KBM-7 (cell line): Measurements from ENCODE around the gene PPM1N.

ENCODE experiments used
- DNase-seq: peaks from one replicate; pipeline ENCODE4 v3.0.0-alpha.2; 2015
- in situ Hi-C: fragments of 300-500 bp; cut with MboI; formaldehyde crosslinking; loops from 2 replicates; pipeline ENCODE4 v1.14.3; 2020; ENCODE audit warnings: low sequenced_read_pairs, low pct_unique_long_range_greater_than_20kb, mixed read lengths

The PPM1N gene

DNA sequence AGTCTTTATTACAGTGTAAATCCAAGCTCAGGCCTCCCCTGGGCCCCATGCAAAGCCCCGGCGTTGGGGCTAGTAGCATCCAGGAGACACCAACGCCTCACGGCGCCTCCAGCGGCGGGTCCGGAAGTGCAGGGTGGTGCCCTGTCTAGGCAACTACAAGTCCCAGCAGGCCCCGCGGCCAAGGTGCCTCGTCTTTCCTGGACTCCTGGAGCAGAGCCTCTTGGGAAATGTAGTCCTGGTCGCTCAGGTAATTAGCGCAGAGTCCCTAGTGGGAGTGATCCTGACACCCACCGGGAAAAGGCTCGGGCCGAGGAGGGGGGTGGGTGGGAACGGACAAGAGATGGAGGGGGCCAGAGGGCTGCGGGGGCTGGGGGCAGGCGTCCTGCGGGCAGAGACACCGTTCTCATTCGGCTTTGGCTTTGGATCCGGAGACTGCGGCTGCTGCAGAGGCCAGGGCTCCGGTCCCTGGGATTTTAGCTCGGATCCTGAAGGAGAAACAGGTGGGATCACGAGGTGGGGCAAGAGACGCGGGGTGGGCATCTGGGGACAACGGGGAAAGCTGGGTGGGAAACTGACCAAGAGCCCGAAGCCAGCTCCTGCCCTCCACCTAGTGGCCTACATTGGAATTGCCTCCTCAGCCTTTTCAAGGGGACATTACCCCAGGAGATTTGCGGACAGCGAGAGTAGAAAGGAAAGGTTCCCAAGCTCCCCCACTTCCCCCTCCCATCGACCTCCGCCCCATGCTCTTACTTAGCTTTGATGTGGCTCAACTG is 12.8 kb upstream of the PPM1N start:
- DNase-seq: peak; percentile 94
- in situ Hi-C loops: no loop called here

DNA sequence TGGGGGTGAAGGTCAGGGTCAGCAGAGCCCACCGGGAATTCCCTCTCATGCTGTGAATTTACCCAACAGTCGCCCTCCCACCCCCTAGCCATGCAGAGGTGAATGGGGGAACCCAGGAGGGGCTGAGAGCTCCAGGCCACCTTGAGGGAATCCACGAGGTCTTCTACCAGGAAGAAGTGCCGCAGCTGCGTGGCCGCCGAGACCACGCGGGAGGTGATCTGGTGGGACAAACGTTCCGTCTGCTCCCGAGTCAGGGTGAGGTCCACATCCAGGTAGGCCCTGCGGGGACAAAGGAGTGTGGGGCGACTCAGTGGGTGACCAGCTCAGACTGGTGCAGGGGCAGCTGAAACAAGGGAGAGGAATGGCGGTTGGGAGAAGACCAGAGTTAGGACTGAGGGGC is 9.5 kb upstream of the PPM1N start:
- in situ Hi-C loops: no loop called here

DNA sequence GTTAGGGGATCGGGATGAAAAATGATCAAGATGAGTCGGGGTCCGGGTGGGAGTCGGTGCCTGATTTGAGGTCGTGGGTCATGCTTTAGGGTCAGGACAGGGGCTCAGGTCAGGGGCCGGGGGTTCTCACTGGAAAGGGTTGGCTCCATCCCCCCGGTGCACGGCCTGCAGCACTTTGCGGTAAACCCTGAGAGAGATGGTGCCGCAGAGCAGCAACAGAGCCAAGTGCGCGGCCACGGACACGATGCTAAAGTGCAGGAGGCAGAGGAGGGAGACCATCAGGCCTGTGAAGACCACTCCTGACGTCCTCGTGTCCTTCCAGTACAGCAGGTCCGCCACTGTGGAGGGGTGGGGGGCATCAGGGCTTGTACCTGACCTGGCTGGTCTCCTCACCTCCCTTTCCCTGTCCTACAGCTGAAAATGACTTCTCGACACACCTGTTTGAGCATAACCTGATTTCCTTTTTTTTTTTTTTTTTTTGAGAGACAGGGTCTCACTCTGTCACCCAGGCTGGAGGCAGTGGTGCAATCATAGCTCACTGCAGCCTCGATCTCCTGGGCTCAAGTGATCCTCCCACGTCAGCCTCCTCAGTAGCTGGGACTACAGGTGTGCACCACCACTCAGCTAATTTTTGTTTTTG is 8.9 kb upstream of the PPM1N start:
- in situ Hi-C loops: no loop called here
- DNase-seq: no peak

More for the DNA sequence above, 9.5 kb upstream of the PPM1N start:
- DNase-seq: no peak

DNA sequence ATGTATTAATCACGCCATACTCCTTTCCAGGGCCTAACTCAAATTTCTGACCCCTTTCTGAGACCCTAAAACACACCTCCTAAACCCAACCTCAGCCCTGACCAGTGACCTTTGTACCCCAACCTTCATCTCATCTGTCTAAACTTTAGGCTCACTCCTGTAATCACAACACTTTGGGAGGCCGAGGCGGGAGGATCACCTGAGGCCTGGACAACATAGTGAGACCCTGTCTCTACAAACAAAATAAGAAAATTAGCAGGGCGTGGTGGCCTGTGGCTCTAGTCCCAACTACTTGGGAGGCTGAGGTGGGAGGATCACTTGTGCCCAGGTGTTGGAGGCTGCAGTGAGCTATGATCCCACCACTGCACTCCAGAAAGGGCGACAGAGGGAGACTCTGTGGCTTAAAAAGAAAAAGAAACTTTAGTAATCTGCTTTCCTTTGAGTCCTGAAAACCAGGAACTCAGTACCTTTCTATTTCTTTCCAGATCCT is 6.1 kb upstream of the PPM1N start:
- DNase-seq: no peak
- in situ Hi-C loops: no loop called here

DNA sequence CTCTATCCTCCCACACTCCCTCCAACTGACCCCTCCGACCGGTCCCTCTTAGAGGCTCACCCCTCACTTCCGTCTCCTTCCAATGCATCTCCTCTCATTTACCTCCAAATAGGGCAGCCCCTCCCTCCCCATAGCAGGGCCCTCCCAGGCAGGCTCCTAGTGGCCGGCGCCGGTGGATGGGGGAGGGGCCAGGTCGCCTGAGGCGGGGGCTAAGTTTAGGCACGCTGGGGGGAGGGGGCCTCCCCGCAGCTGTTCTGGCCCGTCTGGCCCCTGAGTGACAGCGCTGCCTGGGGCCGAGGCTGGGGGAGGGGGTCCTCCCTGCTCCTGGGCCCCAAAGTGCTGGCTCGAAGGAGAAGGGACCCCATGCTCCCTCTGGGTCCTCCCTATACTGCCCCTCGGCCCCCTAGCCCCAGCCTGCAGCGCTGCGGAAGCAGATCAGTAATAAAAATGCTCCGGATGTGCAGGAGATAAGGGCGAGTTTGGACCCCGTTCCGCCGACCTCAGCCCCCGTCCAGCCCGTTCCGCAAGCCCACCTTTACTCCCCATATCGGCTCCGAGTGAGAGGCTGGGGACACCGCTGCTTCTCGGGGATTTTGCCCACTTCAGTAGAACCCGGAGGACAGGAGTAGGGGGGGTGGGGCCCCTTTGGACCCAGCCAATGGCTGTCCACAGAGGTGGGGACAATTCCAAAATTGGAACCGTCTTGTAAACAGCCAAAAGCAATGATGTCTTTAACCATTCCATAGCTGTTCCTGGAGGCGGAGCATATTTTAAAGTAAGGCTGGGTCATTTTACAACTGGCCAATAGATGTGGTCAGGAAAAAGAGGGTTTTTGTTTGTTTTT is 5.4 kb upstream of the PPM1N start:
- in situ Hi-C loops: no loop called here
- DNase-seq: peak; percentile 76

DNA sequence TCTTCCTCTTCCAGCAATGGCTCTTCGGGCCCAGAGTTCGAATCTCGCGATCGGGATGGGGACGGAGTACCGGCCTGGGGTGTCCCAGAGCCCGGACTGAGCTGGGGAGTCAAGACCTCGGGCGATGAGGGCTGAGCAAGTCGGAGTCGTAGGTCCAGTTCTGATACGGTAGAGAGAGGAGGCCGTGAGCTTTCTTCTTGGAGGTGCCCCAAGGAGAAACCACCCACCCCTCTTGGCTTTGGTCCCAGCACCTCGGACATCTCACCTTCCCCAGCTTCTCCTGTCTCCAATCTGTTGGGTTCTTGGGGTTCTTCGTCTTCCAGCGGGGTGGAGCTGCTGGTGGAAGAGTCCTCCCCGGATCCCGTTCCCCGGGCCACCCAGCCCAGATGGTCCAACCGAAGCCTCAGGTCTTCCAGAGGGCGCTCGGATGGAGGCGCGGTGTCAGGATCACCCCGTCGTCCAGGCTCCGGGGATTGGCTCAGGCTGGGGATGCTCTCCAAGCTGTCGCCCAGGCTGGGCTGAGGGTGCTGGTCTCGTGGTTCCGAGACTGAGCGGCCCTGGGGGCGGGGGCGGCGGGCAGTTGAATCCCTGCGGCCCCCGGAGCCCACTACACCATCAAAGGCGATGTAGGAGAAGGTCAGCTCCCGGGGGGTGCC is 3.9 kb upstream of the PPM1N start:
- no peak for DNase-seq
- in situ Hi-C loops: no loop called here

DNA sequence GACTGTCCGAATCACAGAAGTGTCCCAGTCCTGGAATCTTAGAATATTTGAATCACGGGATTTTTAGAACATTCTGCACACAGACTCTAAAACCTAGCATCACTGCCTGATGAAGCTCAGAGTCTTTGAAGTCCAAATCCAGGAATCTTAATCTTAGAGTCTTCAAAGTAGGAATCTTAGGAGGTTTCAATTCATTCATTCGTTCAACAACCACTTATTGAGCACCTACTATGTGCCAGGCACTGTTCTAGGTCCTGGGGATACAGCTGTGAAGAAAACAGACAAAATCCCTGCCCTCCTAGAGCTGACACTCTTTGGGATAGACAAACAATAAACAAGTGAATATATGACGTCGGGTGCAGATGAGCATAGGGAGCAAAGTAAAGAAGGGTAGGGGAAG is 3.1 kb upstream of the PPM1N start:
- no peak for DNase-seq
- in situ Hi-C loops: no loop called here

DNA sequence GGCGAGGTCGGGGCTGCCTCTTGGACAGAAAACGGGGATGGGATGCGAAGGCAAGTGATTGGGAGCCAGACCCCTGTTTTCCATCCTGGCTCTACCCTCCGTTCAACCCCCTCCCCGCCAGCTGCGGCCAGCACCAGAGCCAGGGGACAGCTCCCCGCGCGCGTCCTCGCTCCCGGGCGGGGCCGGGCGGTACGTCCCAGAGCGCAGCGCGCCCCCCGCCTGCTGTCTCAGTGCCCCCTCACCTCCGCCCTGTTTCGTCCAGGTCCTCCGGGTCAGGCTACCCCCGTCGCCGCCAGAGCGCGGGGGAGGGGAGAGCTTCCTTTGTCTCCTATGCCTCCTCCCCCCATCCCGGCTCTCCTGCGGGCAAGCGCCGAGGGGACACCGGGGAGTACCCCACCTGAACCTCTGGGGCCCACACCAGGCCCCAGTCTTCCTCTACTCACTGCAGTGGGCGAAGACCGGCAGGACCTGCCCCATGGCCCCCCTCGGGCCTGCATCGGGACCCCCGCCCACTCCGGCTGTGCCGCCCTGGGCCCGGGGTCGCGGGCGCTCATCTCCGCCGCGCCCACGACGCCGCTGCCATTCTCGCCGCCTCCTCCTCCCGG is 1.8 kb upstream of the PPM1N start:
- peak; percentile 56 for DNase-seq
- in situ Hi-C loops: no loop called here

DNA sequence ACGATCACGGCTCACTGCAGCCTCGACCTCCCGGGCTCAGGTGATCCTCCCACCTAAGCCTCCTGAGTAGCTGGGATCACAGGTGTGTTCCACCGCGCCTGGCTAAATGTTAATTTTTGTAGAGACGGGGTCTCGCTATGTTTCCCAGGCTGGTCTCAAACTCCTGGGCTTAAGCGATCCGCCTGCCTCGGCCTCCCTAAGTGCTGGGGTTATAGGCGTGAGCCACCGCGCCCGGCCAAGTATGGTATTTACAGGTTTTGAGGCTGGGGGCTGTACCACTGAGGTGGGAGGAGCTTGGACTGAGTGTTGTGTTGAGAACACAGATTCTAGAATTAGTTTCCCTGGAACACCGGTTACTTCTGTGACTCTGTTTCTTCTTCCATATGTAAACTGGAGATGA is 452 bp upstream of the PPM1N start:
- in situ Hi-C loops: no loop called here
- no peak for DNase-seq

DNA sequence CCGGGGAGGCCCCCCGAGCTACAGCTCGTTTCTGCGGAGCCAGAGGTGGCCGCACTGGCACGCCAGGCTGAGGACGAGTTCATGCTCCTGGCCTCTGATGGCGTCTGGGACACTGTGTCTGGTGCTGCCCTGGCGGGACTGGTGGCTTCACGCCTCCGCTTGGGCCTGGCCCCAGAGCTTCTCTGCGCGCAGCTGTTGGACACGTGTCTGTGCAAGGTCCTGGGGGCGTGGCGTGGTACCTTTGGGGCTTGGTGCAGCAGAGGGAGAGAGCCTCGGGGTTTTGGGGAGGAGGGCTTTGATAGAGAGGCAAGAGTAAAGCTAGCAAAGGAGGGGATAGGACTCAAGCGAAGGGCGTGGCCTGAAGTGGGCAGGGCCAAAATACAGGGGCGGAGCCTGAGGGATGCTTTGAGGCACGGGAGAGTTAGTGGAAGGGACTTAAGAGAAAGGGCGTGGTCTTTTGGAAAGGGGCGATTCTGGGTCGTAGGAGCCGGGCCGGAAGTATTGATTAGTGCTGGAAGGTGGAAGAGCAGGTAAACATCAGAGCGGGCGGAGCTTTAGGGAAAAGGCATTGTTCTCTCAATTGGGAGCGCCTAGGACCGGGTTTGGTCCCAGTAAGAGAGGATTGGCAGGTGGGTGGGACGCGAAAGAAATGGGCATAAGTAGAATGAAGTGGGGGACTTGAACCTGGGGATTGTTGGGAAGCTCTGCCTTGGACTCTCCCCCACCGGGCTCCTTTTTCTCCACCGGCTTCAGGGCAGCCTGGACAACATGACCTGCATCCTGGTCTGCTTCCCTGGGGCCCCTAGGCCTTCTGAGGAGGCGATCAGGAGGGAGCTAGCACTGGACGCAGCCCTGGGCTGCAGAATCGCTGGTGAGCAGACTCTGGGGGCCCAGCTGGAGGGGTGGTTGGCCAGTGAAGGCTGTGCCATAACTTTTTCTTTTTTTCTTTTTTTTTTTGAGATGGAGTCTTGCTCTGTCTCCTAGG is 1.2 kb downstream of the PPM1N start:
- peak; percentile 27 for DNase-seq
- in situ Hi-C loops: no loop called here

DNA sequence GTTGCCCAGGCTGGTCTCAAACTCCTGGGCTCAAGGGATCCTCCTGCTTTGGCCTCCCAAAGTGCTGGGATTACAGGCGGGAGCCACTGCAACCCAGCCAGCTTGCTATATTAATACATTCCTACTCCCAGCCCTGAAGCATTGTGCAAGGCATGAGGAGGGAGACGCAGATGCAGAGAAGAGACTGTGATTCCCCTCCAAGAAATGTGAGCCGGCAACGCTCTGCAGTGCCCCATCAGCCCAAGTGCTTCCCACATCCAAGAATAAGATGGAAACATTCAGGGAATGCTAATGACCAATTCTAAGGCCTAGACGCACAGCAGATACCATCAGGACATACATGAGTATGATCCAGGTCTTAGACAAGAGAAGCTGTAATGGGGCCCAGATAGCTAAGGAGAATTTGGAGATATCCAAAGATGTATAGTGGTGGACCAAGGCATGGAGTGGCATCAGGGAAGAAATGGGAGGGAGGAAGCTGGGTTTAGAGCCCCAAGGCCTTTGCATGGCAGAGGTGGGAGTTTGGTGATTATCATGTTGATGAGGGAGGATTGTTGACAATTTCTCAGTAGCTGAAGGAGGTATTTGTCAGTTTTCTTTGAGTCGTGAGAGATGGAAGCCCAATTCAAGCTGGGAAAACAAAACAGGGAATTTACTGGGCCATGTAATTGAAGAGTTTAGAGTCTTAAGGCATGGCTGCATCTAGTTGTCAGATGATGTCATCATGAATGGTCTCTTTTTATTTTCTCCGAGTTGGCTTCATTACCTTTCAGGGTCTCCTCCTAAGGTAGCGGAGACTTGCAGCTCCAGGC is 2.9 kb downstream of the PPM1N start:
- DNase-seq: no peak
- in situ Hi-C loops: no loop called here

DNA sequence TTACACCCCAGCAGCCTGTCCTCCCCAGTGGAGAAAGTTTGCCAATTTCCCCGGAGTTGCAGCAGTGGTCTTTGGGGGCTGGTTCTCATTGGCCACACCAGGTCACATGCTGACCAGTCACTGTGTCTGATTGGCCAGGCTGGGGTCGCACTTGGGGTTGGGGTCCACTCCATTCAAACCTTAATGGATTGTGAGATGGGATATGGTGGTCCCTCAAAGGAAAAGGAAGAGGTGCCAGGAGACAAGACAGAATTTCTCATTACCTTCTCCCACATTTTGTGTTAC is 3.4 kb downstream of the PPM1N start:
- in situ Hi-C loops: no loop called here
- no peak for DNase-seq

DNA sequence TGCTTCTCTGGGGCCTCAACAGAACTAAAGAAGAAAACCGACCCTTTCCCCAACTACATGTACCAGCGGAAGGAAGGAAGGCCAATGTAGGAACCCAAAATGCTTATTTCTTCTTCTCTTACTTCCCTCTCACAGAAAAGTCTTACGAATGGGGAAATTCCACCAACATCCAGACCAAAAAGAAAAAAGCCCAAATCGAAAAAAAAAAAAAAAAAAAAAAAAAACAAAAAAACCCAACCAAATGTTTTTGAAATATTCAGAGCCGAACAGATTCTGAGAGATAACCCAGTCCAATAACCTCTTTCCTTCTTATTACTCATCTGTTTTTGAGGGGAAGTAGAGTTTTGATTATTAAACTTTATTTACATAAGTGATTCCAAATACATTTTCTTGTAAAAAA is 3.9 kb downstream of the PPM1N start:
- in situ Hi-C loops: no loop called here
- no peak for DNase-seq

DNA sequence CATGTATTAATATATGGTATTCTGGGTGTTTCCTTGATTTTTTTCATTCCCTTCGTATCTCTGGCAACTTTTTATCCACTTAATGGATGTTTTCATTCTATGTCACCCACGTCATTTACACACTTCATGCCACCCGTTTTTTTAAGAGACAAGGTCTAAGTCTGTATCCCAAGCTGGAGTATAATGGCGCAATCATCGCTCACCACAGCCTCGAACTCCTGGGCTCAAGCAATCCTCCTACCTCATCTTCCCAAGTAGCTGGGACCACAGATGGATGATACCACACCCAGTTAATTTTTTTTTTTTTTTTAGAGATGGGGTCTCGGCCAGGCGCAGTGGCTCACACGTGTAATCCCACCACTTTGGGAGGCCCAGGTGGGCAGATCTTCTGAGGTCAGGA is 5.7 kb downstream of the PPM1N start:
- no peak for DNase-seq

DNA sequence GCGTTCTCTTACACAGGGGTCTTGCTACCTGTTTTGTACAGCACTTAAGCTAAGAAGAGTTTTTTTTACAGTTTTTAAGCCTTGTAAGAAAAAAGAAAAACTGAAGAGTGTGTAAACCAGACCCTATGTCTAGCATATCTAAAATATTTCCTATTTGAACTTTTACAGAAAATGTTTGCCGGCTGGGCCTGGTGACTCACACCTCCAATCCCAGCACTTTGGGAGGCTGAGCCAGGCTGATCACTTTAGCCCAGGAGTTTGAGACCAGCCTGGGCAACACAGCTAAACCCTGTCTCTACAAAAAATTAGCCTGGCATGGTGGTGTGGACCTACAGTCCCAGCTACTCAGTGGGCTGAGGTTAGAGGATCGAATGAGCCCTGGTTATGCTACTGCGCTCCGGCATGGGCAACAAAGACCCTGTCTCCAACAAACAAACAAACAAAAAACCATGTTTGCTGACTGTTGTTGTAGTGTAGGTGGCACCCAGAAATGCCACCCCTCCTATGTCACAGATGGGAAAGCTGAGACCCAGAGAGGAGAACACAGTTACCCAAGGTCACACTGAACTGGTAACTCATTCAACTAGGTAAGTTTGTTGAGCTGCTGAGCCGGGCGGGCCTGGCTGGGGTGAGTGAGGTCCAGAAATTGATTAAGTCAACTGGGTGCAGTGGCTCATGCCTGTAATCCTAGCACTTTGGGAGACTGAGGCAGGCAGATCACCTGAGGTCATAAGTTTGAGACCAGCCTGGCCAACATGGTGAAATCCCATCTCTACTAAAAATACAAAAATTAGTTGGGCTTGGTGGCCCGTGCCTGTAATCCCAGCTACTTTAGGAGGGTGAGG is 7.1 kb downstream of the PPM1N start:
- DNase-seq: no peak
- in situ Hi-C loops: no loop called here

More for the DNA sequence above, 5.7 kb downstream of the PPM1N start:
- in situ Hi-C loops: no loop called here

DNA sequence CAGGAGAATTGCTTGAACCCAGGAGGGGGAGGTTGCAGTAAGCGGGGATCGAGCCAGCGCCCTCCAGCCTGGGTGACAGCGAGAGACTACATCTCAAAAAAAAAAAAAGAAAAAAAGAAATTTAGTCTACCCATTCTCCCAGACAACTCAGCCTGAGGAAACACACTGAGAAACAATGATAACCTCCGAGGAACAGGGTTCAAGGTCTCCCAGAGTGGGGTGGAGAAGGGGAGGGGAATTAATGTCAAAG is 7.7 kb downstream of the PPM1N start:
- in situ Hi-C loops: no loop called here
- no peak for DNase-seq
